Measurements from ENCODE around the gene ST6GALNAC4. TPM values are rescaled to one million over a fixed set of nuclear protein-coding genes. Genes with fewer than 3 reads are reported as not detected.

Gene ST6GALNAC4
- total RNA-seq, 1 donor from 2014 or later: 15.8 TPM

DNA sequence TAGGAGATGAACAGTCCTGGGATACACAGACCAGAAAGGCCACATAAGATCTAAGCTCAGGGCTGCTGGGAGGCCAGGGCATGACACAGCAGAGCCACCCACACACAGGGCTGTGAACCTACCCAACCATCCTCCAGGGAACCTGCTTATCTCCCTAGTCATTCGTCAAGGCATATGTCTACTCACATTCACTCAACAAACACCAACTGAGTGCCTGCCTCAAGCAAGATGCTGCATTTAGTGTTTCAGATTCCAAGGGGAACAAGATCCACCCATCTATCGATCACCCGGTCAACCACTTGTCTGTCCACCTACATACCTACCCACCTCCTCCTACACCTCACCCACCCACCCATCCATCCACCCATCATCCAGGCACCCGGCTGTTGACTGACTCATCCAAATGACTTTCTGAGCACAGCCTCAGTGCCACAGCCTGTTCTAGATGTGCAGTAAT, 19.0 kb upstream of the ST6GALNAC4 start:
- TF ChIP-seq, protein P1, sequence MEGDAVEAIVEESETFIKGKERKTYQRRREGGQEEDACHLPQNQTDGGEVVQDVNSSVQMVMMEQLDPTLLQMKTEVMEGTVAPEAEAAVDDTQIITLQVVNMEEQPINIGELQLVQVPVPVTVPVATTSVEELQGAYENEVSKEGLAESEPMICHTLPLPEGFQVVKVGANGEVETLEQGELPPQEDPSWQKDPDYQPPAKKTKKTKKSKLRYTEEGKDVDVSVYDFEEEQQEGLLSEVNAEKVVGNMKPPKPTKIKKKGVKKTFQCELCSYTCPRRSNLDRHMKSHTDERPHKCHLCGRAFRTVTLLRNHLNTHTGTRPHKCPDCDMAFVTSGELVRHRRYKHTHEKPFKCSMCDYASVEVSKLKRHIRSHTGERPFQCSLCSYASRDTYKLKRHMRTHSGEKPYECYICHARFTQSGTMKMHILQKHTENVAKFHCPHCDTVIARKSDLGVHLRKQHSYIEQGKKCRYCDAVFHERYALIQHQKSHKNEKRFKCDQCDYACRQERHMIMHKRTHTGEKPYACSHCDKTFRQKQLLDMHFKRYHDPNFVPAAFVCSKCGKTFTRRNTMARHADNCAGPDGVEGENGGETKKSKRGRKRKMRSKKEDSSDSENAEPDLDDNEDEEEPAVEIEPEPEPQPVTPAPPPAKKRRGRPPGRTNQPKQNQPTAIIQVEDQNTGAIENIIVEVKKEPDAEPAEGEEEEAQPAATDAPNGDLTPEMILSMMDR (IDR thresholded peaks at IDR 0.05; ENCODE audit: partially characterized antibody, unreplicated experiment): no peak
- H3K27ac Mint-ChIP-seq (ENCODE audit: unreplicated experiment): peak overlapping the region; percentile 49
- no peaks in the 10 kb centered on the region for H3K36me3 Mint-ChIP-seq (ENCODE audit: unreplicated experiment)
- no peak for DNase-seq
- H3K4me3 Mint-ChIP-seq (ENCODE audit: unreplicated experiment): peak overlapping the region; percentile 94
- peaks cover 10% of the 10 kb centered on the region for H3K9me3 Mint-ChIP-seq (ENCODE audit: unreplicated experiment)
- peaks cover 20% of the 10 kb centered on the region for H3K27me3 Mint-ChIP-seq (ENCODE audit: unreplicated experiment)
- H3K4me1 Mint-ChIP-seq (ENCODE audit: low read depth, unreplicated experiment): peaks cover 17% of the 10 kb centered on the region

DNA sequence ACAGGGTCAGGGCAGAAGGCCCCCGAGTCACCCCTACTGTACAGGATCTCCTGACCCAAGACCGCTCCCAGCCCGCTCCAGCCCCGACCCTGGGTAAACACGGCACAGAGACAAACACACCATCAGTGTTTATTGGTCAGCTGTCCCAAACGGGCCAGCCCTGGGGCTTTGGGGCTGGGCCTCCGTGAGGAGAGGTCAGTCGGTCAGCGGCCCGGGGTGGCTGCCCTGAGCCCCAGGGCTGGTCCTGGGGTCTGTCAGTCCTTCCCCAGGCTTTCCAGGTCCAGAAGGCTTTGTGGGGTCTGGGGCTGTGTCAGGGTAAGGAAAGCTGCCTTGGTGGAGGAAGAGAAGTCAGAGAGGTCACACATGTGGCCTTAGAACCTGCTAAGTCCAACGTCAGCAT, 18.1 kb upstream of the ST6GALNAC4 start:
- no peak overlapping the region for H3K27ac Mint-ChIP-seq (ENCODE audit: unreplicated experiment)
- peaks cover 10% of the 10 kb centered on the region for H3K9me3 Mint-ChIP-seq (ENCODE audit: unreplicated experiment)
- TF ChIP-seq, protein P1 (IDR thresholded peaks at IDR 0.05; ENCODE audit: partially characterized antibody, unreplicated experiment): no peak
- no peak for DNase-seq
- H3K4me1 Mint-ChIP-seq (ENCODE audit: low read depth, unreplicated experiment): peaks cover 17% of the 10 kb centered on the region
- no peaks in the 10 kb centered on the region for H3K36me3 Mint-ChIP-seq (ENCODE audit: unreplicated experiment)
- H3K4me3 Mint-ChIP-seq (ENCODE audit: unreplicated experiment): no peak overlapping the region
- H3K27me3 Mint-ChIP-seq (ENCODE audit: unreplicated experiment): peaks cover 20% of the 10 kb centered on the region

GRCh38 chr9:127934248-127934647, 17.4 kb upstream of the ST6GALNAC4 start:
- no peak for DNase-seq
- H3K27ac Mint-ChIP-seq (ENCODE audit: unreplicated experiment): peak overlapping the region; percentile 48
- H3K4me1 Mint-ChIP-seq (ENCODE audit: low read depth, unreplicated experiment): peaks cover 17% of the 10 kb centered on the region
- TF ChIP-seq, protein P1 (IDR thresholded peaks at IDR 0.05; ENCODE audit: partially characterized antibody, unreplicated experiment): no peak
- peaks cover 22% of the 10 kb centered on the region for H3K27me3 Mint-ChIP-seq (ENCODE audit: unreplicated experiment)
- no peak overlapping the region for H3K4me3 Mint-ChIP-seq (ENCODE audit: unreplicated experiment)
- H3K9me3 Mint-ChIP-seq (ENCODE audit: unreplicated experiment): peaks cover 10% of the 10 kb centered on the region
- H3K36me3 Mint-ChIP-seq (ENCODE audit: unreplicated experiment): no peaks in the 10 kb centered on the region

GRCh38 chr9:127931092-127931881, 14.4 kb upstream of the ST6GALNAC4 start:
- H3K36me3 Mint-ChIP-seq (ENCODE audit: unreplicated experiment): no peaks in the 10 kb centered on the region
- TF ChIP-seq, protein P1 (IDR thresholded peaks at IDR 0.05; ENCODE audit: partially characterized antibody, unreplicated experiment): no peak
- peak overlapping the region; percentile 92 for H3K27ac Mint-ChIP-seq (ENCODE audit: unreplicated experiment)
- peak overlapping the region; percentile 90 for H3K4me3 Mint-ChIP-seq (ENCODE audit: unreplicated experiment)
- DNase-seq: peak; percentile 65
- H3K4me1 Mint-ChIP-seq (ENCODE audit: low read depth, unreplicated experiment): peaks cover 14% of the 10 kb centered on the region
- H3K9me3 Mint-ChIP-seq (ENCODE audit: unreplicated experiment): peaks cover 8% of the 10 kb centered on the region
- H3K27me3 Mint-ChIP-seq (ENCODE audit: unreplicated experiment): peaks cover 20% of the 10 kb centered on the region

Data from glutamatergic neuron (in vitro differentiated cells).